ENCODE measurements around the gene MMS22L.

MMS22L gene

DNA sequence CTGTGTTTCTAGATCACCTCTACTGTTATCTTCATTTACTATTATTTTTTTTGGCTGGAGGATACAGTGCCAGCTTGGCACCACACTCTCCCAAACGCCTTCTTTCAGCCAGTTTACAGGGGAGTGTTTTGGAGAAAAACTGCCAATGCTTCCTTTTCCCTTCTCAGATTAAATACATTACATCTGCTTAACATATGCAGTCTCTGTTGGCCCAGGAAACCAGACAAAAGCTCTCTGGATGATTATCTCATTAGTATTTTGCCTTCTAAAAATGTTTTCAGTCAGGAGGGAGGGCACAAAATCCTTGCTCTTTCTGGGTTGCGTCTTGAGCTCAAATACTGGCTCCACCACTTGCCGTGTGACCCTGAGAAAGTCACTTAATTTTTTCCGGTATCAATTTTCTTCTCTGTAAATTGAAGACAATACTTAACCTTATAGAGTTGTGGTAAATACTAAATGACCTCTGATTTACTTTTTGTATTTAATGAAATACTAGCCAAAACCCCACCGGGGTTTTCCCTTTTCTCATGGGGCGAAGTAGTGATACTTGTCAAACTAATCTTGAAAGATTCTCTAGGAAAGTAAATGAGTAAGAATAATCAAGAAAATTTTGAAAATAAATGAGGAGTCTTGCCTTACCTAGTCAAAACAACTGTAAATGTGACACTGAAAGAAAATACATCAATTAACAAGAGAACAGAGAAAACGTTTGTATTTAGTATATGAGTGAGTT is 146.2 kb downstream of the MMS22L start:
- DNase-seq, result no peak

DNA sequence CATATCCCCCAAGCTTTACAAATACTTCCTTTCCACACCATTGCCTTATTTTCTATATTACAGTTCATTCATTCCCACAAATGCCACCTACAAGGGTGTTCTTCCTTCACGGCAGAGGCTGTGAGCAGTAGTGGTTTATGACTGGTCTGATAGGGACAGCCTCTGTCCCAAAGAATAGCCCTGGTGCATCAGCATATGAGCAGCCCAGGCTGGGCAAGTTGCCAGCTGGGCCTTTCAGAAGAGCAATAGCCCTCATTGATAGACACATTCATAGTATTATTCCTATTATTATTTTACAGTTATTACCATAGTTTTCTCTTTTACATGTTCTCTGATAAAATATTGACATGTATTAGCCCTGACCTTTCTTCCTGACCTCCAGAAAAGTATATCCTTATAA is 149.9 kb downstream of the MMS22L start:
- DNase-seq, result peak in 1 of 2 experiments; percentile 27

DNA sequence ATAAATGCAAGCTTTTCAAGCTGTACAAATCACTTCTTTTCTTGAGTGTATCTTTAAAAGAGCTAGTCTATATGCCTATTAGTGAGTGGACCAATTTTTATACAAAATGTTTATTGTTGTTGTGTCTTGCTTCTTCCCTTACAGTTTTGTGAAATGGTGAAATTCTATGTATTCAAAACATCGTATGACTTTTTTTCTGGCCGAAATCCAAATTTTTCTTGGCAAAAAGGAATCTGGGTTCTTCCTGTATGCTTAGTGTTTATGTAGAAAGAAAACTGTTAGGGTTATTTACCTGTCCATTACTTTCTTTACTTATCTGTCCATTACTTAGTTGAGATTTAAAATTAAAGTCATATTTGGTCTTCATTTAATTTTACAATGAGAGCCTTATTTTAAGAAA is 153.9 kb downstream of the MMS22L start:
- no peak for DNase-seq

DNA sequence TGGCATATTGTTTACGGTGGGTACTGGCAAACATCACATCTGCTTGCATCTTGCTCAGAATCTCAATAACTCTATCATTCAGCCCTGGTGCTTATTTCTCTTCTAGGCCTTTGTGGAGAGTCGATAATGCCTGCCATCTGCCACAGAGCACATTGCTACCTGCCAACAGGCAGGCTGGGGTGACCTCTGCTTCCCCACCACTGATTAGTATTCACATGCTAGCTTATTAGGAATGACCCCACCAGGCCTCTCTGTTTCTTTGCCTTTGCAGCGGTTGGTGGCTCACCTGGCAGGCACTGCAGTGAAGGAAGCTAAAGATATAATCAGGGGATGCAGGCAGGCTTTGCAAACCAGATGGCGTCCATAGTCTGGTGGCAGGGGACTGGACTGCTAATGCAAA is 154.5 kb downstream of the MMS22L start:
- peak in 1 of 2 experiments; percentile 8 for DNase-seq

DNA sequence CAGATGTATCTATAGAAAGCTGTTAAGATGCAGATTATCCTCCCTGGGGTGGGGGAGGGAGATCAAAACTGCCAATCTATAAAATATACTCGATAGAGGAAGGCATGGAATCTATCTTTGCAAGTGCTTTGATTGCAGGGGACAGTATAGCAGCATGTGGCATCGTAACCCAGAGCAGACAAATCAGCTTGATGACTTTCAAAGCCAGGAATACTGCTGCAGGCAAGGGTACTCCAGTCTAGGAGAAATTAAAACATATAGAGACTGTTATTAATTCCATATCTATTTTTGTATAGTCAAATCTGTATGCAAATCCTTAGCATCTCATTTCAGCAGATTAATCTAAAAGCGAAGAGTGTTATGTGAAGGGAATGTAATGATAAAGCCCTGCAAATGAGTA is 159.4 kb downstream of the MMS22L start:
- DNase-seq, result no peak

DNA sequence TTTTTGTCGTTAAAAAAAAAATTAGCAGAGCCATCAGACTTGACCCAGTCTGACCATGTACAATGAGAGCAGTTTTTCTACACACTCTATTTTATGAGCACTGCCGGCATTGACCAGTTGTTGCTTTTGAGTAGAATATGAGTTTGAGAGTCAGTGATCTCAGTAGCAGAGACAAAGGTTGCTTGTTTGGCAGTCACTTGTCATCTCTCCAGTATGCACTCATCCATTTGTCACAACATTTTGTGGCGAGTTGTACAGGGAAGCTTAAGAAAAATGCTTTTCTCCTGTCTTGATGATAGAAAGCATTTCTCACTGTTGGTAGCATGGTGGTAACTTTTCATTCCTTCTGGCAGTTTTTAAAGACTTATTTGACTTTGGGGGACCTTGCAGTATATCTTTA is 159.9 kb downstream of the MMS22L start:
- DNase-seq, result no peak

DNA sequence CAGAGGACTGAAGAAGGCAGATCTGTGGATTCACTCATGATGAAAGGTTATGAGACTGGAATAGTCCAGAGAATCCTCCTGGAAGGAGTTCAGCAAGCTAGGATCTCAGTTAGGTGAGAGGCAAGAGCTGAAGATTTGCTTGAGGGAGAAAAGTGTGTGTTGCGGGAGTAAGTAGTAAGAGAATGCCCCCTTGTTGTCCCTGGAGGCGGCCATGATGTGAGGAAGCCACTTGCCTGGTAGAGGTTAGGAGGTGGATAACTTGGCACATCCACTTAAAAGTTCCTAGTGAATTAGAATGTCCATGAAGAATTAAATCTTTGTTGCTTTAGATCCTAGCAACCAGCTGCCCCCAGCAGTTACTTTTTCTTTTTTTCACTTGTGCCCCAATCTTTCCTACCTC is 162.5 kb downstream of the MMS22L start:
- no peak for DNase-seq

DNA sequence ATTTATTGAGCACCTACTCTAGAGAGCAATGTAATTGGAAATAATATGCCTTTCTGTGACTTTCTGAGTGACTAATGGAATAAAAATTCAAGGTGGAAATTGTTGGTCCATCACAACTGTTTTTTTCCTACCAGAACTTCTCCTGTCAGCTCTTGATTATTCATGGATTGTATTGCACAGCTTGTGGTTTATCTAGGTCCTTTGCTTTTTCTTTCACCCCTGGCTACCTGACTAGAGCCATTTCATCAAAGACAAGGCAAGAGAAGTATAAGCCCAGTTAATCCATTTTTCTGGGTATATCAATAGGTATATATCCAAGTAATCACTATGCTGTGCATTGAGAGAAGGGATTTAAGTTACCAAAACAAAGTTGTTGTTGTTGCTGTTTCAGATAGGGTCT is 168.4 kb downstream of the MMS22L start:
- DNase-seq, result no peak

DNA sequence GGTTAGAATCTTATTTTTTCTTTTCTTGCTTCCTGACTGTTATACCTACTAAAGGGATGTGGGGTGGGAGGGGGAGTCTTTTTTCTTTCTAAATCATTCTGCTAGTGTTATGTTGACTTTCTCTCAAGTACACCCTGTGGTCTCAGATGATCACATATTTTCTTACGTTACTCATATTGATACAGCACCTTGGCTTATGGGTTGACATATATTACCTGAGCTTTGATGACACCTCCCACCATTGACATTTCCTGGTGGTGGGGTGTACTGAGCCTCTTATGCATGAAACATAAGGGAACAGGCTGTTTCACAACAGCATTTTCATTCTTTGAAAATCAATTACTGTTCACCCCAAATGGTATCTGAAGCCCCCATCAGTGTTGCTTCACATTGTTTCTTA is 169.8 kb downstream of the MMS22L start:
- no peak for DNase-seq

DNA sequence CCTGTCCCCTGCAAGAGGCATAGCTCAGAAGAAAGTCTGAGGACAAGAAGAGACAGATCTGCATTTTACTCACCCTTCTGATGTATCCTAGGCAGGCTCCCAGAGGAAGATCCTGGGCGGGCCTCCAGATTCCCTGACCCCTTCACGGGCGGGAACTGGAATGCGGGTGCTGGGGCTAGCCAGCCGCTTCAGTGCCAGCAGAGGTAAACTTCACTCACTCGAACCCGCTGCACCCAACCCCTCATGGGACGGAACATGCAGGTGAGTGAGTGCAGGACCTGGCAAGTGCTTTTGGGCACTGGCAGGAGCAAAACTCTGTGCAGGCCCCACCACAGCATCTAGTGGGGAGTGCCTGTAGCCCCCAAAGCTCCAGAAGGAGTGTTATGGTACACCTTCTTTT is 171.8 kb downstream of the MMS22L start:
- no peak for DNase-seq

DNA sequence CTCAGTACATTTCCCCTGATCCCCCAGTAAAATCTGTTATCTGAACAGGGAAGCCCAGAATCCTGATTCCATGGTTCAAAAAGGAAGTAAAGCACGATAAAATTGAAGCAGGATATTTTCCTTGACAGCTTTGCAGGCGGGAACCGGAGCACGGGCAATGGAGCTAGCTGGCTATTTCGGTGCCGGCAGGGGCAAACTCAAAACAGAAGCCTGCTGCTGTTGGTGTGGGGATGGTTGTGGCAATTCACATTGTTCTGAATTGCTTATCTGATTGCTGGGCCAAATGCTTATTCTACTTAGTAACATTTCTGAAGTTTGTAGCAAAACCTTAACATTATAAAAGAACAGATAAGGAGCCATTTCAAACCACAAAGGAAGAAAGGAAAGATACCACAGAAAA is 172.4 kb downstream of the MMS22L start:
- no peak for DNase-seq

DNA sequence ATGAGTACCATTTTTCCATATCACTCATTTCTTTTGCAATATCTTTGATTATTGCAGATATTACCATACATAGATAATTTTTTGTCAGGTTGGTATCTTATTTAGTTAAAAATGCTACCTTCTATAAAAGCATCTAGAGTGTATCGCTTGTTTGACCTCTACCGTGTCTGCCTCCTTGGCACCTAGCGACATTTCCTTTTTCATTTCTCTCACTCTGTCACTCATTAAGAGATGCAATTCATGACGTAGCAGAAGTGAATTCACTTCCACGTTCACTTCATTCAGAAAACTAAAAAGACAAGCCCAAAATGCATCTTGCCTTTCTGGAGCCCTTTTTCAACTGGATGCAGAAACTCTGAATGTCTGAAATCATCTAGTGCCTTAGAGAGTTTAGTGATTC is 172.9 kb downstream of the MMS22L start:
- no peak for DNase-seq

DNA sequence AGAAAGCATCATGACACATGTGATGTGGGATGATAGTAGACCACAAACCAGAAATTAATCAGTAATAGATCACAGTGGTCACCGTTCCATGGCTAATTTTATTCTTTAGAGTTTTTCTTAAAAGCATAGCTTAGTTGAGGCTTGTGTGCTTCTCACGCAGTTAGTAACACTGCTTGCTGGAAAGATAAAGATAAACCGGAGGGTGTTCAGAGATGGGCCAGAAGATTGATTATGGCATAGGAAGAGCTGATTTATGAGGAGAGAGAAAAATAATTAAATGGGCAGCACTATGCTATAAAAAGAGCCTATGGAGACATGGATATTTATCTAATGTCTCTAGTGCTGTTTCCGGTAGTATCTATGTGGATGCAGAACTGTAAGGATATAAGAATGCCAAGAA is 173.6 kb downstream of the MMS22L start:
- no peak for DNase-seq

DNA sequence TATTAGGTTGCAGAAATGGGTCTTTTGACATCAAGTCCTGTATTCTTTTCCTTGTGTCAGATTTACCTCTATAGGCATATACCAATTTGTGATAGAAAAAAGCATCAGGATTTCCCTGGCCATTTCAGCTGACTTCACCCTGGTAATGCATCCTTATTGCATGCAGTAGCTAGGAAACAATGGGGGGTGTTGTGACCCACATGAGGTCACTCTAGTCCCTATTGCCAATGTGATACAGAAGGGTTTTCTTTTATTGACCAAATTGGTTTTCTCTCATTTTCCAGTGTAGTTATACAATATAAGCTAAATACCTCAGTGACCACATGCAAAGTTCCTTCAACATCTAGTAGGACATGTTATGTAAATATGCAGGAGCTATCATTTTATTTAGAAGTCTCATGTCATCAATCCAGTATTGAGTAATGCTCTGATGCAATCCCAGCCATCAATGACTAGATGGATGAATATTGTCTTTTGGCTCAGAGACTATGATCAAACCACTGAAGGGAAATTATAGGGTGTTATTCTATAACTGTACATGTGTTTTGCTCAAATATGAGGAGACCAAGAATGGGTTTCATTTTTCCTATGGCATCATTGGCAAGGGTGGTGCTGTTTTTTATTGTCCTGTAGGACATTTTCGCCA is 180.7 kb downstream of the MMS22L start:
- no peak for DNase-seq

DNA sequence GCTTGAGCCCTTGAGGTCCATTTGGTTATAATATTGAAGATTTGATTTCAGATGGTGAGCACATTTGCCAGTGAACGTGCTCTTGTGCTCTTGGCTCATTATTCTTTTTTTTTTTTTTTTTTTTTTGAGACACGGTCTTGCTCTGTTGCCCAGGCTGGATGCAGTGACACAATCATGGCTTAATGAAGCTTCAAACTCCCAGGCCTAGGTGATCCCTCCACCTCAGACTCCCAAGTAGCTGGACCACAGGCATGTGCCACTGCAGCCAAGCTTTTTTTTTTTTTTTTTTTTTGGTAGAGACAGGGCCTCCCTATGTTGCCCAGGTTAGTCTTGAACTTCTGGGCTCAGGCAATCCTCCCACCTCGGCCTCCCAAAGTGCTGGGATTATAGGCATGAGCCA is 182.3 kb downstream of the MMS22L start:
- DNase-seq, result no peak

DNA sequence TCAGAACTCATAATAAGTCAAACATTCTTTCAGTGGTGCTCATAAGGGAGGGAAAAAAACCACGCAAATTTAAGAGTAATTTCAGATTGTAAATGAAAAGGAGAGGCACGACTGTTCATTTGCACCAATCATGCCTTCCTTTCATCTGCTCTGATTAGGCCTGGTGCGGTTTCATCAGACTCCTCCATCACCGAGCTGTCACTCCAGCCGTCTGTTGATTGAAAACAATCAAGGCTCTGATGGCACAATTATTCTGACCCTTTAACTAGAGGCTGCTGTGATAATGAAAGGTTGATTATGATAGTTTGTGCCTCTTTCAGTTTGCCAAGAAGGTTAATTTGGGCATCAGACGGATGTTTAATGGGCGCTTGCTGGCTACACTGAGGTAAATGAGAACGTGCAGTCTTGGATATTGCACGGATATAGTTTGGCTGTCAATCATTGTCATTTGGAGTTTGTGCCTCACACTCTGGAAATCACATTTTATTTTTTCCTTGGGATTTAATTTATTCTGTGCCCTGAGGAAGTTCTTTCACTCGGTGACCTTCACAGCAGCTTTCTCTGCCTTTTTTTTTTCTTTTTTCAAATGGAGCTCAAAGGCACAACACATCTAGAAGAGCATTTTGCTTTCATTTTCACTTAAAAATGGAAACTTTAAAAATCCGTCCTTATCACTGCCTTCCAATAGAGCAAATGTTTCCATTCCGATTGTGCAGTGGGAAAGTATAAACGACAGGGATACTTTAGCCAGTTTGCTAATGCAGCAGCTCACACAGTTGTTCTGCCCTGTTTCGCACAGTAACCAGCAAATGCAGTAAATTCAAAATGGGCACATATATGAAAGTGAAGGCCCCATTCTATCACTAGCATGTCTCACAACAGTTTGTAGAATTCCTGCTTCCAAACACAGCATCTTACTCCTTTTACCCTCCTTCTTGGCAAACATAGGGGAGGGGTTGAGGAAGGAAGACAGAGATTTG is 185.7 kb downstream of the MMS22L start:
- DNase-seq, result no peak

DNA sequence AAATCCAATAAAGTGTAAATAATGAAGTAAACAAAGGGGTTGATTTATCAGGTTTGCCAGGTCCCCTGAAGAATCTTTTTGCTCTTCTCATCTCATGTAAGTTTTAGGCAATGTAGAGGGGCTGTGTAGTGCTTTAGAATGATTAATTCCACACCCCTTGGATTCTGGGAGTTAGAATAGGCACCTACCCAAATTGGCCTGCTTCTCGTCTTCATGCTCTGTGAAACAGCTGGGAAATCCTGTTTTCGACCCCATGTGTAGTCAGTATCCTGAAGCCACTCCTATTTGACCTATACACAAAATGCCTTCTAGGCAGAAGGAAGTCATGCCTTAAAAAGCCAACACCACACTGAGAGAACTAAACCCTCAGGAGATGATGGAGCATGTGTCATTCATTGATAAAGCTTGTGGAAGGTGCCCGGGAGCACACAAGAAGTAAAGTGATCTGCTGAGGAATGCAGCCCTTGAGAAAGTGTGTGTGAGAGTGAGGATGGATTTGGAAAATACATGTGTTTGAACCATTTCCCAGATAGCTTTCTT is 187.6 kb downstream of the MMS22L start:
- no peak for DNase-seq

DNA sequence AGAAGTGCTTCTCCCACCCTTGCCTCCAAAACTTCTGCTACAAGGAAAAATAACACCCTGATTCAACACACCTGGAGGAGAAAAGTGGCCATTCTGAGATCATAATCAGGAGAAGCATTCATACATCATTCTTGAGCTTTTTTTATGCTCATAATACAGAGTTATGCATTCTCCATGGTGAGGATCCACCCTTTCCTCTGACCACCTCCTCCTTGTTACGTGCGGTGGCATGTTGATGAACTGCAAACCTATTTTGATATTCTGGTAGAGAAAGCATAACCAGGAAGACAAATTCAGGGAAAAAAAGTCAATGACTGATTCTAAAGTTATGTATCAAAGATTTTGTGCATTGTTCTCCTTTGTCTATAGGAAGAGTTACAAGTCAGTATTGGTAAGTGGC is 188.6 kb downstream of the MMS22L start:
- no peak for DNase-seq

DNA sequence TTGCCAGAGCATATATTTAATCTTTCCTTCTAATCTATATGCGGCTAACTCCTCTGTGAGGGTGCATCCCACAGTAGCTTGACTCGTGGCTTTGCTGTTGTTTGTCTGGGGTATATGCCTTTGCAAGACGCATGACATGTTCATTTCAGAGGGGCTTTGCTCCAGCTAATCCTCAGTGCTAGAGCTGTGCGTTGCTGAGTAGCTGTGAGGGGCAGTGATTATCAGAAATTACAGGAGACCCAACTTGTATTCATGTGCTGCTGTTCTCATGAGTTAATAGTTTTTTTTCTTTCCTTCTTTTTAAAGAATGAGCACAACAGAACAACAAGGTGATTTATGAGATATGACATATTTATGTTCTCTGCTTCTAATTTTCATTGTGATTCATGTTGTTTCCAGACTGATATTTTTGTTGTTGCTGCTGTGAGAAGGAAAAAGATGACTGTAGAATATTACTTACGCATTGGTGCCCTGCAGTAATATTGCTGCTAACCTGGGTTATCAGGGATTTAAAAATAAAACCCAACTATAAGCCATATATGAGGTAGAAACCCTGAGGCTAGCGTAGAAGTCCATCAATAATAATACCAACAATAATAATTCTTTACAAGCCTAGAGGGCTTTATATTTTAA is 190.2 kb downstream of the MMS22L start:
- no peak for DNase-seq
